NOMO-1 treated with dmso at 0.1 percent for 144 hours (cell line): ENCODE measurements around the gene CAVIN4.
A peak's percentile ranks its signal among the peaks of the same experiment; 100 is the strongest.

Source experiments
- DNase-seq: peaks from one replicate; lab custom pipeline; 2025; ENCODE audit not compliant: unreplicated experiment; lab: John Stamatoyannopoulos, UW

The CAVIN4 gene

GRCh38 chr9:100589582-100589981 lies 11.7 kb downstream of the CAVIN4 start:
- no peak for DNase-seq

DNA sequence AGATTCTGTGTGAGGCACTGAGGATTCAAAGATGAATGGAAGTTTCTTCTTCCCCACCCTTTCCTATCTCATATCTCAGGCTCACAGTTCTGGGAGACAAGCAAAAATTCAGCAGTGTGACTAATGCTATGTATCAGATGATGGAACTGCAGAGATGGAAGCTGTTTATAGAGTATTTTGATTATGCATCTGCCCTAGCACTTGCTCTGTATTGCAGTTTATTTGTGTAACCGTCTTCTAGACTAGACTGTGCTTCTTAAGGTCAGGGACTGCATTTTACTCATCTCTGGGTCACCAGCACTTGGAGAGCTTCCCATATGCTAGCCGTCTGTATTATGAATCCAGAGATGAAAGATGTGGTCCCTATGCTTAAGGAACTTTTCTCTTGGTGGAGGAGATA lies 12.6 kb downstream of the CAVIN4 start:
- no peak for DNase-seq

DNA sequence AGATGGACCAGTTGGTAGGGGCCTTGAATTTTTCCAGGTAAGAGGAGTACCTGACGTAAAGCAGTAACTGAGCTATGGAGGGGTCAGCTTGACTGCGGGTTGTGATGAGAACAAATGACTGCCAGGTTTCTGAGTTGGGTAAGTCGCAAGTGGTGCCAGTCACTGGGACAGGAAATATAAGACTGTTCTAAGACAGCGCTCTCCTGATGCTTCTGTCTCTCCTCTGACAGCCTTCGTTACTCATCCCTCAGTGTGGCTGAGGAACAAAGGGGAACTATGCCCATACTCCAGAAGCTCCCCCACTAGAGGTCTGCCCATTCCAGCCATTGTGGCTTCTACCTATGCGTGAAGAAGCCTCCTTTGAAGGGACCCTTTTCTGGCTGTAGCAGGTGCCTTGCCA lies 13.3 kb downstream of the CAVIN4 start:
- DNase-seq = no peak

DNA sequence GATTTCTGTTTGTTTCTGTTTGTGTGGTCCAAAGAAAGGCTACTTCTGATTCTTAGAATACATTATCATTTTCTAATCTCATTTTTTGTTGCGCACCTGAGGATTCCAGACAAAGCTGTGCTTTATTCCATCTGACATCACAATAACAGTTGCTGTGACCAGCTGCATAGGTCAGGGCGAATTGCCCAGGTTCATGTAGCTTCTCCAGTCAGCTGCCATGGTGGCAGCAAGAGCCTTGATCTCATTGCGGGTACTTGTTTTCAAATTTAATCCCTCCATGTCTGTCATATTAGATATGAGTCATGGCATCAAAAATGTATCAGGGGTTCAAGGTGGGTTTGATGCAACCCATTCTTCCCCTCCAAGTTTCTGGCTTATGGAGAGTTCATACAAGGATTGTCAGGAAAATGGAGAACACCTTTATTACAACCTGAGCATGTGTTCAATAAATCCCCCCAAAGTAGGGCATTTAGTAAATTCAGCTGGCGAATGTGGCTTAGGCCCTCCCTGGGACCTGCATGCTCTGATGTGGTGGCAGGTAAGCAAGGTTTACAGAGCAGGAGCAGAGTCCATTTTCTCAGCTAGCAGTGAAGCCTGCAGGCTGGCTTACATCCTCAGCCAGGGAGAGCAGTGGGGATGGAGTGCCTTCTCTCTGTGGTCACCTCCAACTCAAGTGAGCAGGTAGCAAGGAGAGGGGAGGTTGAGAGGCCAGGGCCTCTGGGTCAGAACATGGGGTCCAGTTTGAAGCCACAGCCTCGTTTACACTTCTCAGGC lies 13.9 kb downstream of the CAVIN4 start:
- no peak for DNase-seq

DNA sequence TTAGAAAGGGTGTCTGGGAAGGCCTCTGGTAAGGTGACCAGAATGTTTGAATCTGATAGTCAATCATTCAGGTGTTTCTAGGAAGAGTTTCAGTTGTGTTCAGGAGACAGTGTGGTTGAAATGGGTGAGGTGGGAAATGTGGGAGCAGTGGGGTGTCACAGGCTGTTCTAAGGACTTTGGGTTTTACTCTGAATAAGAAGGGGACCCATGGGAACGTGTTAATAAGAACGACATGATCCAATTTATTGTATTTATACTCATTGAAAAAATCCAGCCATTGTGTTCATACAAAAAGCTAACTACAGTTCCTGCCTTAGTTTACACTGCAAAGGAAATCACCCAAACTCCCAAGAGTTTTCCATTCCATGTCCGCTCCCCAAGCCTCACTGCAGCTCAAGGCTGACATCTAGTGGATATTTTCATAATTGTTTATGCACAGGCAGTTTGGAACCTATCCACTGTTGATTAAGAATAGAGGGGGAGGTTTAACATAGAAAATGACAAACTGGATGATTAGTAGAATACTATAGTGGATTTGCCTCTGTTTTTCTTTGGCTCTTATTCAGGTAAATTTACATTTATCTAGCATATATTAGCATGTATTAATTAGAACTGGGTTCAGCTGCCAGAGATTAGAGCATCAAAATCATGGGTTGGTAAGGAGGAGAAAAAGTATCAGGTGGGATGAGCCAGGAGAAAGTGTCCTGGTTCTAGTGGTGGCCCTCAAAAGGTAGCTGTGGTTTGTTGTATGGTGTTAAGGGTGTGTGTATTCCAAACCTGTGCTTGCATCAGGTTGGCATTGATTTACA lies 17.7 kb downstream of the CAVIN4 start:
- no peak for DNase-seq

DNA sequence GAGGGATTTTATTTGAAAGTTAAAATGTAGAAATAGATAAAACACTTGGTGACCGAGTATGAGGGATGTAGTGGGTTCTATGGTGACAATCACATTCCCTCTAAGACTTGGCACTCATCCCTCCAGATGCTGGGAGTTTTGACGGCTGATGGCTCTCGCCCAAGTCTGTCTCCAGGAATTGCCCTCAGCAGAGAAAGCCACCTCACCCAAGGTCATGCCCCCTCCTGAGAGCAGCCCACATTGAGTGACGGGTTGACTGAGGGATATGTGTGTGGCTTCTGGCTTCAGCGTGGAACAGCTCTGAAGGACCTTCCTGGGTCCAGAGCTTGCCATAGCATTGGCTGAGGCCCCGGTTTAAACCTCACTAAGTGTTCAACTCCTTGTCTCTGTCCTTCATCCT lies 19.4 kb downstream of the CAVIN4 start:
- DNase-seq = no peak

GRCh38 chr9:100598641-100599145 lies 20.8 kb downstream of the CAVIN4 start:
- peak; percentile 62 for DNase-seq

- no peak for DNase-seq
These were observed 22.7 kb downstream of the CAVIN4 start for GRCh38 chr9:100600521-100601079.

- DNase-seq = peak; percentile 36
These were observed 23.3 kb downstream of the CAVIN4 start for GRCh38 chr9:100601216-100601615.

GRCh38 chr9:100602342-100602801 lies 24.5 kb downstream of the CAVIN4 start:
- no peak for DNase-seq

DNA sequence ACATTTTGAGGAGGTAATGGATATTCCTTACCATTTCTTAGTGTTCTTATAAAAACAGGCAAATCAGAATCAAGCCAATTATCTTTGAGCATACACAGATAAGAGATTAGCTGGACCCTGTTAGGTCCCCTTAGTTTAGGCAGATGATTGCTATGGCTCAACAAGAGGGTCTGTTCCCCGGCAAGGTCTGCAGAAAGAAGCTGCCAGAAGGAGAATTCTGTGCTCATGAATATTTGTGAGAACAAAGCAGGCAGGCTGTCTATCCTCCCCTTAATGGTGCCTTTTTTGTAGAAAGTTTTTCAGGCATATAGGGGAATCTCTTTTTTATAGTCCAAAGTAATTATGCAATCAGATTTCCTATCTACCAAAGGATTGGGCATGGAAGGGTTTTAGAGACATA lies 27.5 kb downstream of the CAVIN4 start:
- no peak for DNase-seq

DNA sequence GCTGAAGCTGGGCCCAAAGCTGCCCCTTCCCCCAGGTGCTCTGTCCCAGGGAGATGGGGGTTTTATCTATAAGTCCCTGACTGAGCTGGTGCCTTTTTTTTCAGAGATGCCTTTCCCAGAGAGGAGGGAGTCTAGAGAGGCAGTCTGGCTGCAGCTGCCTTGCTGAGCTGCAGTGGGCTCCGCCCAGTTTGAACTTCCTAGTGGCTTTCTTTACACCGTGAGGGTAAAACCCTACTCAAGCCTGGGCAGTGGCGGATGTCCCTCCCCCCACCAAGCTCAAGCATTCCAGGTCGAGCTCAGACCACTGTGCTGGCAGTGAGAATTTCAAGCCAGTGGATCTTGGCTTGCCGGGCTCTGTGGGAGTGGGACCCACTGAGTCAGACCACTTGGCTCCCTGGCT lies 41.3 kb downstream of the CAVIN4 start:
- DNase-seq = no peak

DNA sequence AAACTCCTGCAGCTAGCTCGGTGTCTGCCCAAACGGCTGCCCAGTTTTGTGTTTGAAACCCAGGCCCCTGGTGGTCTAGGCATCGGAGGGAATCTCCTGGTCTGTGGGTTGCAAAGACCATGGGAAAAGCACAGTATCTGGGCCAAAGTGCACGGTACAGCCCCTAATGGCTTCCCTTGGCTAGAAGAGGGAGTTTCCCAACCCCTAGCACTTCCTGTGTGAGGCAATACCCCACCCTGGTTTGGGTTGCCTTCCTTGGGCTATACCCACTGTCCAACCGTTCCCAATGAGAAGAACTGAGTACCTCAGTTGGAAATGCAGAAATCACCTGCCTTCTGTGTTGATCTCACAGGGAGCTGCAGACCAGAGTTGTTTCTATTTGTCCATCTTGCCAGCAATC lies 41.8 kb downstream of the CAVIN4 start:
- no peak for DNase-seq

DNA sequence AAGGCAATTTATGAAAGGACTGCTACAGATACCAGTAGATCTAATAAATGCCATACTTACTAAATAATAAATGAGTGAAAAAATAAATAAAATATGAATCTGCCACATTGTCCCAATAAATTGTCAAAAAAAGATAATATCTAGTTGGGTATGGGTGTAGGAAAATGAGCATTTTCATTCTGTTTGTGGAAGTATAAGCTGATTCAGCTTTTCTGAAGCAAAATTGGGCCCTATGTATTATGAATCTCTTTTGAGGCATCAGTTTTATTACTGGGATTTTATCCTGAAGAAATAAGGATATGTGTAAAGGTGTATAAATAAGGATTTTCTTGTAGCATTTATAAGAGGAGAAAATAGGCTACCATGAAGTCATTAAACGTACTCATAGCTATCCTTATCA lies 46.1 kb downstream of the CAVIN4 start:
- DNase-seq = no peak

DNA sequence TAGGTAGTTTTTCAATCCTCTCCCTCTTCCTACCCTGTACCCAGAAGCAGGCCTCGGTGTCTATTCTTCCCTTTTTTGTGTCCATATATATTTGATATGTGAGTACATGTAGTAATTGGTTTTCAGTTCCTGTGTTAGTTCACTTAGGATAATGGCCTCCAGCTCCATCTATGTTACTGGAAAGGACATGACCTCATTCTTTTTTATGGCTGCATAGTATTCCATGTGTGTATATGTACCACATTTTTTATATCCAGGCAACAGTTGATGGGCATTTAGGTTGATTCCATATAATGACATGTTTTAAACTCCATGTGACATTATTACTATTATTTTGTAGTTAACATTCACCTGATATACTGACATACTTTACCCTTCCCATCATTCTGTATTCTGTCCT lies 49.1 kb downstream of the CAVIN4 start:
- no peak for DNase-seq

GRCh38 chr9:100637787-100638186 lies 59.9 kb downstream of the CAVIN4 start:
- DNase-seq = no peak
